GM19372 (cell line): ENCODE results near the gene FNDC8.
"Not testable (repeated sequence)": the region's sequence is repeated elsewhere in the genome, so short reads cannot be mapped to it uniquely, and the experiment has no call there.

Experiments
- ATAC-seq: cut with Tn5 transposase; IDR thresholded peaks from one replicate; pipeline ENCODE4 v1.9.1; 2021; ENCODE audit warnings: mild to moderate bottlenecking, low read depth, moderate library complexity; ENCODE audit not compliant: unreplicated experiment

The FNDC8 gene

DNA sequence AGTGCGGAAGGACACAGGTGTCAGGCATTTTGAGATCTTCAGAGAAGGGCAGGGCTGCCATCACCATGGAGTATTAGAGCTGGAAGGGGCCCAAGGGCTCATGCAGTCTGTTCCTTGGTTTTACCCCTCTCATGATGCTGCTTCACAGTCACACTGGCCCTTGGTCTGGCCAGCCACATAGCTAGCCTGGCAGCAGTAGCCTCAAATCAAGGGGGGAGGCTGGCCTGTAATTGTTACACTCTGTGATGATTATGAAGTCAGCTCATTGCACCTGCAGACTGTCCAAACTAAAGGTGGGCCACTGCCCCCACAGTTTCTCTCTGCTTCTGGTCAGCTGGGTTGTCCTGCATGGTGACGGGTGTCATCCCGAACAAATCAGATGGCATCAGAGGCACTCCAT is at the start of gene FNDC8:
TSS of gene FNDC8 (plus strand) at position 301 of the 400 bp plus-strand sequence. CDS start at position 380, 79 bp downstream.
- no peak for ATAC-seq

DNA sequence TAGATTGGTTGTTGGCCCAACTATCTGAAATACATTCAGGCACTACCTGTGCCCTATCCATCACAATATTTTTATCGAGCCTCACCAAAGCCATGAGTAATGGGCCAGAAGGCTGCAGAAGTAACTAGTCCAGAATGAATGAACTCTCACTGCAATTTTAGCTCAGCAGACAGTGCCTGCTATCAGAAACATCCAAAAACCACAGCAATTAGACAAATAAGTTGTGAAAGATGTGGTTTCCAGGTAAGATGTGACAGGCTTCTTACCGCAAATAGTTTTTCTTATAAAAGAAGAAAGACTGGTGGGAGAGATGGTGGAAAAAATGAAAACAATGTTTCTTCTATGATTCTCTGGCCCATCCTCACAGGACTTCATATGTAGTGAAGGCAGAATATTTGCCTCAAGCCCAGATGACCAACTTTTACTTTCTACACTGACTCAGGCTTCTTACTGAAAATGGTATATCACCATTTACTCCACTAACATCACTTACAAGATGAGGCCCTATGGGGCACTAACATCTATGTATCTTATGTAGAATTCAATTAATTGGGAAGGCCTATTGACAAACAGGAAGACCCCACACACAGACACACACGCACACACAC is 48.1 kb upstream of the FNDC8 start:
- no peak for ATAC-seq

DNA sequence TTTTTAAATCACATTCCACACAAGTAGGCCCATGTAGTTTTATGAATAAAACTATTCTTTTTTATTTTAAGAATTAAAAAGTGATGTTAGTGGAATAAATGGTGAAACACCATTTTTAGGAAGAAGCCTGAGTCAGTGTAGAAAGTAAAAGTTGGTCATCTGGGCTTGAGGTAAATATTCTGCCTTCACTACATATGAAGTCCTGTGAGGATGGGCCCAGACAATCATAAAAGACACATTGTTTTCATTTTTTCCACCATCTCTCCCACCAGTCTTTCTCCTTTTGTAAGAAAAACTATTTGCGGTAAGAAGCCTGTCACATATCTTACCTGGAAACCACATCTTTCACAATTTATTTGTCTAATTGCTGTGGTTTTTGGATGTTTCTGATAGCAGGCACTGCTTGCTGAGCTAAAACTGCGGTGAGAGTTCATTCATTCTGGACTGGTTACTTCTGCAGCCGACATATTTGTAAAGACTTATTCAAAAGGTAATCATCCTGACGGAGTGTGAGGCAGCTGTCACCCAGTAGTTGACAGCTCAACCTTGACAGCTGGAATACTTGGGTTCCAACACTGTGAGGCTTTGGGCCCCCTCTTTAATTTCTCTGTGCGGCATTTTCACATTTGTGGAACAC is 47.3 kb upstream of the FNDC8 start:
- no peak for ATAC-seq

DNA sequence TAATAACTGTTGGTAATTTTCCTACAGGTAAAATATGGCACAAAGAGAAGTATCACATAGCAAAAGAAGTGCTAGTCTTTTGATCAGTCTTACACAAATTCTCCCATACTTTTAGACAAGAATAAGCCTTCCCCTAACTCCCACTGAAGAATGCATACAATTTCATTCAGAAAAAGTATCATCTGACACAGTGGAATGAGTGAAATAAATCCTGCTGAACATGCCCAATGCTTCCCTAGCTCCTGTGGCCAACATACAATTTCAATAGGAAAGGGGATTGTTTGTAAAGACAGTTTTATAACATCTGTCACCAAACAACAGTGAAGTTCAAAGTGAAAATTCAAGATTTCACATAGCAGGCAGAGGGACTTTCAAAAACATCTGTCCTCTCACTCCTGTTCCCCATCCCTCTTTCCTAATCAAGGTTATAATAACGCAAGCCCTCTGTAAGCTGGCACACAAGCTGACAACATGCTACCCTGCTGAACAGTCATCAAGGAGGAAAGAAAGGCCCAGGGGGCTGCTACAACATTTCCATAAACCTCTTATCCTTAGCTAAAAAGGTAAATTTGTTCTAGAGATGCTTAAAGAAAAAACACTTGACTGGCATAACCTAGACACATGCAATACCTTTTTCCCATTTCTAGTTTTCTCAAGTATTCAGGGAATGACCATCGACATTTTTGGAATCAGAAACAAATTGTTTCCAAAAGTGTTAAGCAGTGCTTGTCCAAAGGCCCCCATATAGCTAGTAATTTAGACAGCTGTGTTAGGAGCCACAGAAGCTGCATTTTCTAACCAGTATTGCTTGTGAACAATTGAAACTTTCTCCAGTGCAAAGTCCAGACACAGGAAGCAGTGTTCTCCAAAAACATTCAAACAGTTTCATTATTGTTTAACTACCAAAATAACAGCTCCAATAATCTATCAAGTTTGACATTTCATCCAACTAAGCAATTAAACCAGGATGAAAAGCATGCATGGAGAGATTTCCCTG is 46.4 kb upstream of the FNDC8 start:
- ATAC-seq, result no peak

DNA sequence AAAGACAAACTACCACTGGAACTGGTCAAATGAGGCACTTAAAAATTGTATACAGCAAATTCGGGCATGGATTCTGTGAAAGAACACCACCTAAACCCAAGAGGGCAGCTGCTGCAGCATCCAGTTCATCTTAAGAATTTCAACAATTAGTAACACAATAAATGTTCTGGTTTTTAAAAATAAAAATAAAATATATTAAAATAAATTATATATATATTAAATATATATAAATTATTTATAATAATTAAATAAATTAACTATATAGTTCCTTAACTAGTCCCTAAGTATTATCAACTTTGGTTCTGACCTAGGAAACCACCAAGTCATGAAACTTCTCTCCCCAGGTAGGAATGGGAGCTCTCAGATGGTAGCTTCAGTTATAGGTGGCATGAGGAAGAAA is 44.5 kb upstream of the FNDC8 start:
- ATAC-seq, result no peak

DNA sequence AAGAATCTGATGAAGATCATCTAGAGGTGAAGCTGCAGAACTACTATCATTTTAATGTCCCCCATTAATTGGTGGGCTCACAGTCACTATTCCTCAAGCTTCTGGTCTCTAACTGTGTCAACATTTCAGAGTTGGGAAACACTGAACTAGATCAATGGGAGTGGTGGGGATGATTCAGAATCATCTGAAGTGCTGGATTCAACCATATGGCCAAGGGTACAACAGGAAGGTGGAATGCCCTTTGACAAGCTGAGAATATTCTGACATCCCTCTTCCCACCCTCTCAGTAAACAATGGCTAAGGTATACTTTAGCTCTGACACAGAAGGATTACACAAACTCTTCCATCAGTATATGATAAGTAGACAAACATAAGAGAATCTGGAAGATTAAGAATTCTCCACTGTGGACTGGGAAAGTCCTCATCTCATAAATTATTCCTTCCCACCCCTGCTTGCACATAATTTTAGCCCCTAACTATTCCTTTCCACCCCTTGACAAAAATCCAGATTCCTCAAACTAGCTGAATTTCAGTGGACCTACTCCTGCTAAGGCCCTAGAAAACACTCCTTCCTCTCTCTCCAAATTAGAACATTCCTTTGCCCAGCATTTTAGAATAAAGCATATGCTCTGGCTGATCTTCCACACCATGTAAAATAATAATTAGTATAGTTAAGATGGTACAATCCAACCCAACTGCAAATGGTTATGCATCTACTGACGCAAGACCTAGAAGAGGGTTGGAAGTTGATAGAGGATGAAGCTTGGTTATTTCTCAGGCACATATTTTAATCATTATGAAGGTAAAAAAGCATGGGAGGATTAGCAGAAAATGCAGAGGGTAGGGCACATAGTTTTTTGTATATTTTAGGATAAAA is 41.6 kb upstream of the FNDC8 start:
- ATAC-seq, result no peak

DNA sequence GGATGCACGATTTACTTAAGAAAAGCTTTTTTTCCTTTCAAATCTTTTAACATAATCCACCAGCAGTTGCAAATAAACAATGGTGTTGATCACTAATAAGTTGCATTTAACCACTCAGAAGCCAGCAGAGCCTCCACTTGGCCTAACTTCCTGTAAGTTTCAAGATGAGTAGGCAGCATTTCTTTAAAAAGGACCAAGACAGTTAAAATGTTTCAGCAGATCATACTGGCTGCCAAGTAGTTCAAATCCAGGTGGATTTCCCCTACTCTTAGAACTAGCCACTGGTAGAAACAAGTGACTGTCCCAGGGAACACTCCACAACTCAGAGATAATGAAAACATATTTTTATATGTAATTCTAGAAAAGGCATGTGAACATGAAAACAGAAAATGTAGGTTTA is 40.9 kb upstream of the FNDC8 start:
- ATAC-seq, result no peak

DNA sequence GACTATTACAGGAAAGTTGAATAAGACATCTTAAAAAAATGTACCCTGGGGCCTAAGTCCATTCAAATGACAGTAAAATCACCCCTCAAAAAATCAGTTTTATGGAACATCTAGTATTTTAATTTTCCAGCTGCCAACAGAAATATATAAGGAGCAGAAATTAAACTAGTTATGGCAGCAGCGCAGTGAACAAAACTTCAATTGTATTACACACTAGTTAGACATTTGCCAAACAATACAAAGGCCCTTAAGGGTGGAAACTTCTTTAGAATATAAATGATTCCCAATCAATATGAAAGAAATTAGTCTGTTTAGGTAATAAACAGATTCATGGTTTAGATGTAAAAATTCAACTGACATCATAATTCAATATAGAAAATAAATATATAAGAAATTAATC is 39.8 kb upstream of the FNDC8 start:
- ATAC-seq, result no peak

DNA sequence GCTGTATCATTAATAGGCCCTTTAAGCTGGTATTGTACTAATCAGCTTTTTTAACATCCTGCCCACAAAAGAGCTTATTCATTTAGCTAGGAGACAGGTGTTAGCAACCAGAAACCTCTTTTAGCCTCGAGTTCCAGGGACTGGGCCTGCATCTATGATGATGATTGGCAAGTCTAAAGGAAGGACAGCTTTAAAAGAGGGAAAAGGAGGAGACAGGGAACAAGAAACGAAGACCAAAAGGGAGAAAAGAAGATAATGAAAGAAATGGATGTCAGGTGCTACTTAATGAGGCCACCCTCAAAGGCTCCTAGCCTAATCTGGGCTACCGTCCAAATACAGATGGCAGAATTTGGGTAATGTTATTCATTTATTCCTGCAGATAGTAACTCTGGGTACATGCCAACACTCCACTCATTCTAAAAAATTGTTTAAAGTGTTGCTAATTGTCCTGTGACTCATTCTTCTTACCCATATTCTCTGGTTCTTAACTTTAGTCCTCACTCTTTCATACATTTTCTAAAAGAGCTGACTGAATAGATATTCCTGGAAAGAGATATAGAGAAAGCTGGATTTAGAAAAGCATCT is 39.2 kb upstream of the FNDC8 start:
- ATAC-seq, result no peak

DNA sequence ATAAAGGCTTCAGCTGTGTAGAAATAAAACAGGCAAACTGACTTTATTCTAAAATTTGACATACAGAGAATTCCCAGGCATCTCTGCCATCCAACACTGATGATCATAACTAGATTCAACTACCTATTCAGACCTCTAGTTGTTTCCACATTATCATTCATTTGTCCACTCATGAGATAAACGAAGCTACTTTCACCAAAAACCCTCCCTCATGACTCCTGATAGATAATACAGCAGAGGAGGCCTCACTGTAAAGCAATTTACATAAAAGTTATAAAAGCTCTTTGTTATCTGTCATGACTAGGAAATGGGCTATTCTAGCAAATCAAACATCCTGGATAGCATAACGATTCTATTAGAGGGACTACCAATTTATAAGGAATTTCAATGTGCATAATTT is 38.3 kb upstream of the FNDC8 start:
- no peak for ATAC-seq

DNA sequence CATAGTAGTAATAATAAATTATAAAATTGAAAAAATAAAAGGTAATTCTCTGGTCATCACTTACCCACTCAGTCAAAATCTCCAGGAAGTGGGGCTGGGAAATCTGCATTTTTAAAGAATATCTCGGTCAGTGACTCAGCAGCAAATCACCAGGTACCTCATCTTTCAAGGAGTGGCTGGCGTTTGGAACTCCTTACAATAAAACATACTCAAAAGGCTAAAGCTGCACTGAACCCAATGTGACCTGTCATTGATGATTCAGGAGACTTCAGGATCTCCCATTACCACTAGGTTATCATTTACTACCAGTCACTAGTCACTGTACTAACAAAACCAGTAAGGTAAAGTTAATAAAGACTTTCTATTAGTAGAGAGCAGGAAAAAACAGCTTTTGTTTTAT is 36.4 kb upstream of the FNDC8 start:
- no peak for ATAC-seq

DNA sequence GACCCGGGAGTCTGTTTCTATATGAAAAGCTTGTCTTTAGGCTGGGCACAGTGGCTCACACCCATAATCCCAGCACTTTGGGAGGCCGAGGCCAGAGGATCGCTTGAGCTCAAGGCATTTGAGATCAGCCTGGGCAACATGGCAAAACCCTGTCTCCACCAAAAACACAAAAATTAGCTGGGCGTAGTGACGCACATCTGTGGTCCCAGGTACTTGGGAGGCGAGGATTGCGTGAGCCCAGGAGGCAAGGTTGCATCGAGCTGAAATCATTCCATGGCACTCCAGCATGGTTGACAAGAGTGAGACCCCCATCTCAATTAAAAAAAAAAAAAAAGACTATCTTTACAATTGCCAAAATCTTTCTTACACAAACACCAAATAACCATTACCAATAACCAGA is 35.3 kb upstream of the FNDC8 start:
- ATAC-seq, result no peak

DNA sequence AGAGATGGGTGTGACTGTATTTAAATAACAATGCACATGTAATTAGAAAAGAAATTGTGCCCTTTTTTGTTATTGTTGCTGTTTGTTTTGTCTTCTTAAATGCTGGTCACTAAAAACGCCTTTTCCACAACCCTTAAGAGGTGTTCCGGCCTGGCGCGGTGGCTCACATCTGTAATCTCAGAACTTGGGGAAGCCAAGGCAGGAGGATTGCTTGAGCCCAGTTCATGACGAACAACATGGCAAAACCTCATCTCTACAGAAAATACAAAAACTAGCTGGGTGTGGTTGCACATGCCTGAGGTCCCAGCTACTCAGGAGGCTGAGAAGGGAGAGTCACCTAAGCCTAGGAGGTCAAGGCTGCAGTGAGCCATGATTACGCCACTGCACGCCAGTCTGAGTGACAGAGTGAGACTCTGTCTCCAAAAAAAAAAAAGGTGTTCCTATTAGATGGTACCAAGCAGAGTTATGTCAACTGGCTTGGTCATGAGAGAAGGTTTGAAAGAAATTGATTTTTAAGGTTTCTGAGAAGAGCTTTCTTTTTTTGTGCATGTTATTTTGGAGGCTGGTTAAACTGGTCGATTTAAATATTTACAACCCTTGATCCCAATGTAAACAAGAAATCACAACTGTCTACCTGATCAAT is 34.4 kb upstream of the FNDC8 start:
- no peak for ATAC-seq

DNA sequence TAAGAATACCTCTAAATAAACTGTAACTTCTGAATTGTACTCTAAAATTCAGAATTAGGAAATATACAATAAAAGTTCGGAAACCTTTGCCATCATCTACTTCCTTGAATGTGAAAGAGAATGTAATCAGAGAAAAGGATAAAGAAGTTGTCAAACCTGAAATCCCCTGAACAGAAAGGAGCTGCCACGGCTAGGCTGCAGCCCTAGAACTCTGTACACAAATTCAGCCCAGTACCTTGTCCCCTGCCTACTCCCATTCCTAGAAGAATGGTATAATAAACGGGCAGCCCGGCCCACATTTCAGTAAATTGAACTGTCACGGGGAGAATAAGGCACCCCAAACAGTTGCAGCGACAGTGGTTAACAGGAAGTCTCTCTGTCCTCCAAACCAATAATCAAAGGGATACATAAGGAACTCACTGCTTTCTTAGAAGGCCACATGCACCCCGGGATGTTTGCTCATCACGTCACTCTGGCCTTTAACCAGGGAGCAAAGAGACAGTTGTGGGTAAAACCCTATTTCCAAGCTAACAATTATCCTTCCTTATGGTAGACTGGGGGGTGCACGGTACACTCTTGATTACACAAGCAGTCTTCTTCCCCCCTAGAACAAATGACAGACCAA is 33.6 kb upstream of the FNDC8 start:
- no peak for ATAC-seq

DNA sequence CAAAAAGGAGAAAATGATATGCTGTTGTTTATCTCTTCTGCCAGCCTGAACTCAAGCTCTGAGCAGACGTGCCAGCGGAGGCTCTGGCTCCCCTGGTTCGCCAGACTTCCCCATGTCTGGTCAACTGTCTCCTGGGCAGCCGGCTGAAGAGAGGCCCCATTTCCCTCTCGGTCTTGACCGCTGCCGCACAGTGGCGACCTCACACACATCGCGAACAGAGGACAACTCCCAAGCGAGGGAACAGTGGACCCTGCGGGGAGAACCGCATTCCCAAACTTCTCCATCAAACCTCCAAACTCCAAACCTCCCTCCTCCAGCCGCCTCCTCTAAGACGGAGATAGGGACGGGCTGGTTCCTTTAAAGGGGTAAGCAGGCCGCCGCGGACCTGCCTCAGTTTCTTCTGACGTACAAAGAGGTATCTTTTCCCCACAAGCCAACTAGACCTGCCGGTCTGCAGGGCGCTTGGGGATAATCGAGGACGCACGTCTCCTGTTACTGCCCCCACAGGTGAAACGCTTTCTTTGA is 33.0 kb upstream of the FNDC8 start:
- ATAC-seq, result no peak

DNA sequence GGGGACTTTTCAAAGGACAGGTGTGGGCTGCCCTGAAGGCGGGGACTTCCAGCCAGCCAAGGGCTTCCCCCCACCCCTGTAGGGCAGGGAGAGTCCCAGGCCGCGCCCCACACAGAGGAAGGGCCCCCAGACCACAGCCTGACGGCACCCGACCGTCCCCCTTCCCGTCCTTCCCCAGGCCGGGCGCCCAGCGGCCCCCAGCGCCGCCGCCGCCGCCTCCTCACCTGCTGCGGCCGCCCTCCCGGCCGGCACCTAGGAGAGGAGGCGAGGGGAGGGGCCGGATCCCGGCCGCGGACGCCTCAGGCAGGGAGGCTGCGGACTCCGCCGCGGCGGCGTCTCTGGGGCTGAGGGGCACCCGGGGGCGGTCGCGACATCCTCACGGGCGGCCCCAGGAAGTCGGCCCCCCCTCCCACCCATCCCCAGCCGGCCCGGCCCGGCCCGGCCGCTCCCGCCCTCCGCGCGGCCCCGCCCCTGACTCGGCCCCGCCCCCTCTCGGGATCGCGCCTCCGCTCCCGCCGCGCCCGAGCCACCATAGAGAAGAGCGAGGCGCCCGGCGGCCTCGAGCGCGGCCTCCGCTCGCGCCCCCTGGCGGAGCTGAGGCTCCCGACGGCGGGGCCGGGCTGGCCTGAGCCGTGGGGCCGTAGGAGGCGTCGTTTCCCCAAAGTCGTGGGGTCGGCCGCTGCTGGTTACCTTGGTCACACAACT is 32.4 kb upstream of the FNDC8 start:
- peak; percentile 72 for ATAC-seq

DNA sequence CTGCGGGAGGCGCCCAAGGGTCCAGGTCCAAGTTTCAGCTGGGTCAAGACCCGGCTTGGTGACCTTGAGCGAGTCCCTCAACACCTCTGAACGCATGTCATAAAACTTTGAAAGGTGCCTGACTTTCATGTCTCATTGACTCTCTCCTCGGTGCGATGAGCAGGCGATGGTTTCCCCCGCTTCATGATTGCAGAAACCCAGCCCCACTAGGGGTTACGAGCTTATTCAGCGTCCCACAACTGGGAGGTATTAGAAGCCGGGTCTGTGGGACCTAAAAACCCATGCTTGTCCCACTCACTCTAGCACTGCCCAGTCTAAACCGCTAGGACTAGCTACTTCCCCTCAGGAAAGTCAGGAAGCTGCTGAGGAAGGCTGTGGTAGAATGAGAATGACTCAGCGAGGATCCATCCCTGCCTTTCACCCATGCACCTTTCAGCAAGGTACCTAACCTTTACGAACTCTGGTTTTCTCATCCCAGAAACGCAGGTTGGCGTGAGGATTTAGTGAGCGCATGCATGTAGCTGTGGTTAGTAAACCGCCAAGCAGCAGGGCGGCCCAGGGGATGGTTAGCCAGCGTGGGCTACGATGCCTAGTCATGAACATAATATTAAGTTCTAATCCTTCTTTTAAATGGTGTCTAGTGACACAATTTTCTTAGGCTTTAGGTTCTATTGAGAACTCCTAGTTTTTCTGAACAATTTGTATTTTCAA is 31.7 kb upstream of the FNDC8 start:
- ATAC-seq, result no peak

DNA sequence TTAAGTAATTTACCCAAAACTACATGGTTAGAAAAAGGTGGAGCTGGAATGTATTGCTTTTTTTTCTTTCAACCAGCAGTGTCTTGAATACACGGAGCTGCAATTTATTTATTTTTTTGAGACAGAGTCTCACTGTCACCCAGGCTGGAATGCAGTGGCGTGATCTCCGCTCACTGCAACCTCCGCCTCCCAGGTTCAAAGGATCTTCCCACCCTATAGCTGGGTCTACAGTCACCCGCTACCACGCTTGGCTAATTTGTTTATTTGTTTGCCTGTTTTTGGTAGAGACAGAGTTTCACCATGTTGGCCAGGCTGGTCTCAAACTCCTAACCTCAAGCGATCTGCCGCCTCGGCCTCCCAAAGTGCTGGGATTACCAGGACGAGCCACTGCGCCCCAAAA is 30.7 kb upstream of the FNDC8 start:
- not testable (repeated sequence) for ATAC-seq
